Gastrocnemius medialis (tissue), 4 donors: Measurements from ENCODE around the gene COPS8.
A peak's percentile ranks its signal among the peaks of the same experiment; 100 is the strongest.

ENCODE experiments used
- CTCF ChIP-seq, 5 experiments: fragments of 450-650 bp in 3 of 5; fragments of 200-600 bp in 2 of 5; sonication (generic) in 2 of 5; IDR thresholded peaks in 4 of 5; conservative IDR thresholded peaks in 1 of 5; 1 replicate in 4 of 5; 2 replicates in 1 of 5; pipeline ENCODE4 v1.5.1; 2016 to 2019; ENCODE audit warnings: antibody characterized with exemption in 5 of 5, mild to moderate bottlenecking in 3 of 5, moderate library complexity in 3 of 5
- POLR2A ChIP-seq, 2 donors: fragments of 450-650 bp; IDR thresholded peaks; one replicate each; pipeline ENCODE4 v1.6.1; 2017; ENCODE audit warnings: antibody characterized with exemption in 2 of 2, mild to moderate bottlenecking in 2 of 2, moderate library complexity in 2 of 2

- TF ChIP-seq CTCF (IDR thresholded peaks at IDR 0.05 in 4 of 5, conservative IDR thresholded peaks at IDR 0.05 in 1 of 5) (peak; percentile 30 to 47 (median 44)), POLR2A (IDR thresholded peaks at IDR 0.05) (peak; percentile 99)
Observed at GRCh38 chr2:237085248-237086221, at the start of gene COPS8.
